NT2/D1 (cell line): ENCODE data around the gene KLHL22.

Experiments used
- SUZ12 ChIP-seq: IDR thresholded peaks from 2 replicates; pipeline ENCODE4 v1.6.1; 2011; ENCODE audit not compliant: insufficient read length, insufficient read depth; ENCODE audit errors: extremely low read depth
- ZNF274 ChIP-seq: IDR thresholded peaks from 2 replicates; pipeline ENCODE4 v1.6.1; 2011; ENCODE audit warnings: mild to moderate bottlenecking, low read depth, low read length

GRCh38 chr22:20436768-20437612, 58.6 kb downstream of the KLHL22 start:
- TF ChIP-seq ZNF274 (no peak), SUZ12 (no peak)
